Measurements from ENCODE around the gene ADCYAP1.

GRCh38 chr18:936941-937340 is 32.3 kb downstream of the ADCYAP1 start:
- TF ChIP-seq, protein P1, sequence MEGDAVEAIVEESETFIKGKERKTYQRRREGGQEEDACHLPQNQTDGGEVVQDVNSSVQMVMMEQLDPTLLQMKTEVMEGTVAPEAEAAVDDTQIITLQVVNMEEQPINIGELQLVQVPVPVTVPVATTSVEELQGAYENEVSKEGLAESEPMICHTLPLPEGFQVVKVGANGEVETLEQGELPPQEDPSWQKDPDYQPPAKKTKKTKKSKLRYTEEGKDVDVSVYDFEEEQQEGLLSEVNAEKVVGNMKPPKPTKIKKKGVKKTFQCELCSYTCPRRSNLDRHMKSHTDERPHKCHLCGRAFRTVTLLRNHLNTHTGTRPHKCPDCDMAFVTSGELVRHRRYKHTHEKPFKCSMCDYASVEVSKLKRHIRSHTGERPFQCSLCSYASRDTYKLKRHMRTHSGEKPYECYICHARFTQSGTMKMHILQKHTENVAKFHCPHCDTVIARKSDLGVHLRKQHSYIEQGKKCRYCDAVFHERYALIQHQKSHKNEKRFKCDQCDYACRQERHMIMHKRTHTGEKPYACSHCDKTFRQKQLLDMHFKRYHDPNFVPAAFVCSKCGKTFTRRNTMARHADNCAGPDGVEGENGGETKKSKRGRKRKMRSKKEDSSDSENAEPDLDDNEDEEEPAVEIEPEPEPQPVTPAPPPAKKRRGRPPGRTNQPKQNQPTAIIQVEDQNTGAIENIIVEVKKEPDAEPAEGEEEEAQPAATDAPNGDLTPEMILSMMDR (IDR thresholded peaks at IDR 0.05) = no peak
- TF ChIP-seq POLR2AphosphoS5 (IDR thresholded peaks at IDR 0.05; ENCODE audit: low read depth, low read length) = no peak
- TF ChIP-seq TCF12 (IDR thresholded peaks at IDR 0.05) = no peak
- TF ChIP-seq MAX (IDR thresholded peaks at IDR 0.05; ENCODE audit: low read depth) = no peak
- no peak for TF ChIP-seq RCOR1 (IDR thresholded peaks at IDR 0.05; ENCODE audit: low read length)
- no peak for TF ChIP-seq SIN3A (IDR thresholded peaks at IDR 0.05; ENCODE audit: borderline replicate concordance, low read depth, low read length)
- TF ChIP-seq, protein P2, sequence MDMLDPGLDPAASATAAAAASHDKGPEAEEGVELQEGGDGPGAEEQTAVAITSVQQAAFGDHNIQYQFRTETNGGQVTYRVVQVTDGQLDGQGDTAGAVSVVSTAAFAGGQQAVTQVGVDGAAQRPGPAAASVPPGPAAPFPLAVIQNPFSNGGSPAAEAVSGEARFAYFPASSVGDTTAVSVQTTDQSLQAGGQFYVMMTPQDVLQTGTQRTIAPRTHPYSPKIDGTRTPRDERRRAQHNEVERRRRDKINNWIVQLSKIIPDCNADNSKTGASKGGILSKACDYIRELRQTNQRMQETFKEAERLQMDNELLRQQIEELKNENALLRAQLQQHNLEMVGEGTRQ (IDR thresholded peaks at IDR 0.05; ENCODE audit: borderline replicate concordance, low read depth, low read length) = no peak
- no peak for TF ChIP-seq TAF1 (IDR thresholded peaks at IDR 0.05; ENCODE audit: borderline replicate concordance, low read depth, low read length)
- no peak for TF ChIP-seq FOSL2 (IDR thresholded peaks at IDR 0.05; ENCODE audit: borderline replicate concordance, low read depth)
- TF ChIP-seq GABPA (IDR thresholded peaks at IDR 0.05; ENCODE audit: low read depth) = no peak
- TF ChIP-seq MXI1 (IDR thresholded peaks at IDR 0.05; ENCODE audit: low read depth, low read length) = no peak
- no peak for TF ChIP-seq YY1 (IDR thresholded peaks at IDR 0.05; ENCODE audit: low read depth)
- TF ChIP-seq CHD2 (IDR thresholded peaks at IDR 0.05; ENCODE audit: low read length, partially characterized antibody) = no peak

Data from SK-N-SH (cell line).